Neural cell (in vitro differentiated cells): Measurements from ENCODE around the gene AKR7A3. TPM values are rescaled to one million over a fixed set of nuclear protein-coding genes. Genes with fewer than 3 reads are reported as not detected.
"Not testable (repeated sequence)": the region's sequence is repeated elsewhere in the genome, so short reads cannot be mapped to it uniquely, and the experiment has no call there.

ENCODE experiments used
- H2AFZ ChIP-seq: fragments of 200-600, 300-800 bp; sonication (generic), shearing (Covaris generic); 2 replicates; pipeline ENCODE4 v1.6.0; 2014; ENCODE audit warnings: low read depth, mild to moderate bottlenecking, antibody characterized with exemption, low read length, moderate library complexity
- H3F3A ChIP-seq: fragments of 200-600 bp; shearing (Covaris generic); 2 replicates; pipeline ENCODE4 v1.6.1; 2016; ENCODE audit warnings: mild to moderate bottlenecking, moderate library complexity, mixed read lengths, antibody characterized with exemption, low read length; ENCODE audit not compliant: insufficient read depth, poor library complexity, severe bottlenecking
- H3K27ac ChIP-seq: fragments of 200-600, 300-800 bp; sonication (generic), shearing (Covaris generic); 2 replicates; pipeline ENCODE4 v1.5.1; 2014; ENCODE audit warnings: mild to moderate bottlenecking, low read length, moderate library complexity
- H3K27me3 ChIP-seq: fragments of 300-800, 200-600 bp; sonication (generic), shearing (Covaris generic); 2 replicates; pipeline ENCODE4 v1.6.0; 2014; ENCODE audit warnings: mild to moderate bottlenecking, low read depth, low read length, moderate library complexity; ENCODE audit not compliant: insufficient read depth
- H3K36me3 ChIP-seq: fragments of 300-800, 200-600 bp; sonication (generic), shearing (Covaris generic); 2 replicates; pipeline ENCODE4 v1.5.1; 2014; ENCODE audit warnings: mild to moderate bottlenecking, antibody characterized with exemption, low read length, moderate library complexity; ENCODE audit not compliant: insufficient read depth
- H3K4me2 ChIP-seq: fragments of 300-800, 200-600 bp; sonication (generic), shearing (Covaris generic); 2 replicates; pipeline ENCODE4 v1.6.0; 2014; ENCODE audit warnings: mild to moderate bottlenecking, low read length
- H3K4me3 ChIP-seq: fragments of 300-800, 200-600 bp; sonication (generic), shearing (Covaris generic); 2 replicates; pipeline ENCODE4 v1.5.1; 2014; ENCODE audit warnings: mild to moderate bottlenecking, low read length, moderate library complexity
- H3K79me2 ChIP-seq: fragments of 200-600 bp; shearing (Covaris generic); replicated peaks from 2 replicates; pipeline ENCODE4 v1.6.0; 2014; ENCODE audit warnings: mild to moderate bottlenecking, low read length, moderate library complexity; ENCODE audit not compliant: insufficient read depth
- H3K9ac ChIP-seq: fragments of 300-800, 200-600 bp; sonication (generic), shearing (Covaris generic); 2 replicates; pipeline ENCODE4 v1.6.1; 2016; ENCODE audit warnings: mild to moderate bottlenecking, low read length, mixed read lengths
- H3K9me2 ChIP-seq: fragments of 200-600 bp; shearing (Covaris generic); 2 replicates; pipeline ENCODE4 v1.6.1; 2016; ENCODE audit warnings: mild to moderate bottlenecking, low read length, mixed read lengths; ENCODE audit not compliant: insufficient read depth
- H3K9me3 ChIP-seq: fragments of 200-600, 300-800 bp; sonication (generic), shearing (Covaris generic); 2 replicates; pipeline ENCODE4 v1.6.1; 2016; ENCODE audit warnings: mild to moderate bottlenecking, mixed run types, low read length, moderate library complexity, mixed read lengths
- H4K20me1 ChIP-seq: fragments of 200-600 bp; shearing (Covaris generic); 2 replicates; pipeline ENCODE4 v1.6.1; 2016; ENCODE audit warnings: mild to moderate bottlenecking, mixed run types; ENCODE audit not compliant: insufficient read depth
- CTCF ChIP-seq: fragments of 450-650 bp; IDR thresholded peaks from 2 replicates; pipeline ENCODE4 v1.5.1; 2014; ENCODE audit warnings: antibody characterized with exemption, mild to moderate bottlenecking, moderate library complexity; ENCODE audit not compliant: poor library complexity, severe bottlenecking
- EP300 ChIP-seq: fragments of 450-650 bp; conservative IDR thresholded peaks from 2 replicates; pipeline ENCODE4 v1.6.1; 2014; ENCODE audit warnings: antibody characterized with exemption, mild to moderate bottlenecking, moderate library complexity; ENCODE audit not compliant: poor library complexity, severe bottlenecking
- EZH2 ChIP-seq: fragments of 200-600, 300-800 bp; shearing (Covaris generic), sonication (generic); IDR thresholded peaks from 2 replicates; pipeline ENCODE4 v1.6.1; 2014; ENCODE audit warnings: antibody characterized with exemption, low read length, borderline replicate concordance, mild to moderate bottlenecking; ENCODE audit not compliant: insufficient read depth, poor library complexity, severe bottlenecking
- MXI1 ChIP-seq: fragments of 450-650 bp; conservative IDR thresholded peaks from 2 replicates; pipeline ENCODE4 v1.6.1; 2014; ENCODE audit warnings: antibody characterized with exemption, mild to moderate bottlenecking; ENCODE audit not compliant: poor library complexity, severe bottlenecking
- POLR2AphosphoS5 ChIP-seq: IDR thresholded peaks from 2 replicates; pipeline ENCODE4 v1.6.1; 2012
- RAD21 ChIP-seq: fragments of 450-650 bp; conservative IDR thresholded peaks from 2 replicates; pipeline ENCODE4 v1.6.1; 2014; ENCODE audit warnings: antibody characterized with exemption, mild to moderate bottlenecking, moderate library complexity
- REST ChIP-seq: IDR thresholded peaks from 2 replicates; pipeline ENCODE4 v1.6.1; 2012; ENCODE audit warnings: borderline replicate concordance
- SMC3 ChIP-seq: fragments of 450-650 bp; conservative IDR thresholded peaks from 2 replicates; pipeline ENCODE4 v1.6.1; 2014; ENCODE audit warnings: antibody characterized with exemption, mild to moderate bottlenecking, moderate library complexity; ENCODE audit not compliant: poor library complexity
- TAF1 ChIP-seq: IDR thresholded peaks from 2 replicates; pipeline ENCODE4 v1.6.1; 2012; ENCODE audit warnings: low read depth
- polyA plus RNA-seq: library from polyadenylated mRNA; depleted of rRNA; stranded (reverse); fragments of >200 nt; gene quantifications from 2 replicates; pipeline ENCODE4 v1.2.3, GENCODE V29; 2014

Gene AKR7A3
- polyA plus RNA-seq, 1 donor from 2014 or later: 2.9 TPM

GRCh38 chr1:19305880-19306279 is 17.3 kb upstream of the AKR7A3 start:
- H3K4me3 ChIP-seq: no peak overlapping the region
- H3F3A ChIP-seq: no peaks in the 10 kb centered on the region
- H3K9me3 ChIP-seq: no peaks in the 10 kb centered on the region
- no peaks in the 10 kb centered on the region for H4K20me1 ChIP-seq
- H3K36me3 ChIP-seq: no peaks in the 10 kb centered on the region
- H3K79me2 ChIP-seq: peaks cover 3% of the 10 kb centered on the region
- no peak overlapping the region for H3K4me2 ChIP-seq
- no peak overlapping the region for H2AFZ ChIP-seq
- no peak overlapping the region for H3K27ac ChIP-seq
- H3K27me3 ChIP-seq: no peaks in the 10 kb centered on the region
- no peak for TF ChIP-seq RAD21
- no peak for TF ChIP-seq EP300
- no peak overlapping the region for H3K9ac ChIP-seq
- H3K9me2 ChIP-seq: no peaks in the 10 kb centered on the region

- H3K4me3 ChIP-seq, H4K20me1 ChIP-seq, H3K9me2 ChIP-seq, H2AFZ ChIP-seq, H3K27ac ChIP-seq, H3F3A ChIP-seq, H3K79me2 ChIP-seq, H3K4me2 ChIP-seq, H3K9ac ChIP-seq, H3K9me3 ChIP-seq, H3K27me3 ChIP-seq, H3K36me3 ChIP-seq: not testable (repeated sequence)
These were observed 15.5 kb upstream of the AKR7A3 start for GRCh38 chr1:19304081-19304480.

- no peaks in the 10 kb centered on the region for H3K9me3 ChIP-seq
- H3F3A ChIP-seq: no peaks in the 10 kb centered on the region
- no peak overlapping the region for H3K4me2 ChIP-seq
- no peaks in the 10 kb centered on the region for H3K36me3 ChIP-seq
- H2AFZ ChIP-seq: no peak overlapping the region
- H3K27me3 ChIP-seq: no peaks in the 10 kb centered on the region
- H3K79me2 ChIP-seq: no peaks in the 10 kb centered on the region
- no peak overlapping the region for H3K27ac ChIP-seq
- no peaks in the 10 kb centered on the region for H4K20me1 ChIP-seq
- no peak for TF ChIP-seq POLR2AphosphoS5
- TF ChIP-seq CTCF: no peak
- no peak for TF ChIP-seq SMC3
- no peak for TF ChIP-seq EZH2
- no peak for TF ChIP-seq EP300
- no peak overlapping the region for H3K4me3 ChIP-seq
- no peaks in the 10 kb centered on the region for H3K9me2 ChIP-seq
- no peak overlapping the region for H3K9ac ChIP-seq
These were observed 11.6 kb upstream of the AKR7A3 start for GRCh38 chr1:19300211-19300610.

GRCh38 chr1:19294638-19295037 is 6.1 kb upstream of the AKR7A3 start:
- Histone ChIP-seq H2AFZ (no peak overlapping the region), H3K36me3 (peaks cover 5% of the 10 kb centered on the region), H3K9ac (no peak overlapping the region), H3K27me3 (no peaks in the 10 kb centered on the region), H3K9me3 (peaks cover 8% of the 10 kb centered on the region), H3F3A (no peaks in the 10 kb centered on the region), H4K20me1 (no peaks in the 10 kb centered on the region), H3K4me3 (no peak overlapping the region), H3K79me2 (no peaks in the 10 kb centered on the region), H3K27ac (no peak overlapping the region), H3K4me2 (no peak overlapping the region), H3K9me2 (no peaks in the 10 kb centered on the region)
- TF ChIP-seq TAF1 (no peak), CTCF (no peak), MXI1 (no peak), EP300 (no peak), REST (no peak), EZH2 (no peak), SMC3 (no peak), POLR2AphosphoS5 (no peak), RAD21 (no peak)
